H9 (cell line): Measurements from ENCODE around the gene FA2H. TPM values are rescaled to one million over a fixed set of nuclear protein-coding genes. Genes with fewer than 3 reads are reported as not detected.

Experiments used
- DNase-seq: peaks from one replicate; pipeline ENCODE4 v3.0.0-alpha.2; 2017
- H2AFZ ChIP-seq: one replicate; pipeline ENCODE4 v1.6.1; 2013; ENCODE audit warnings: mild to moderate bottlenecking, low read length, control low read depth, moderate library complexity
- H2AK5ac ChIP-seq: 2 replicates; pipeline ENCODE4 v1.6.1; 2013; ENCODE audit warnings: low read length, control low read depth, mixed read lengths; ENCODE audit not compliant: insufficient read length
- H2BK120ac ChIP-seq: one replicate; pipeline ENCODE4 v1.6.1; 2013; ENCODE audit warnings: low read depth, mild to moderate bottlenecking, low read length, control low read depth, inconsistent platforms; ENCODE audit not compliant: poor library complexity, severe bottlenecking
- H2BK12ac ChIP-seq: 2 replicates; pipeline ENCODE4 v1.6.1; 2013; ENCODE audit warnings: low read length, control low read depth, mixed read lengths, low read depth; ENCODE audit not compliant: insufficient read length
- H2BK15ac ChIP-seq: 2 replicates; pipeline ENCODE4 v1.6.1; 2013; ENCODE audit warnings: low read depth, low read length, control low read depth
- H2BK20ac ChIP-seq: one replicate; pipeline ENCODE4 v1.6.1; 2013; ENCODE audit warnings: low read depth, mild to moderate bottlenecking, low read length, control low read depth, inconsistent platforms; ENCODE audit not compliant: poor library complexity, severe bottlenecking
- H2BK5ac ChIP-seq: 2 replicates; pipeline ENCODE4 v1.6.1; 2013; ENCODE audit warnings: low read length, control low read depth, mixed read lengths; ENCODE audit not compliant: insufficient read length
- H3K14ac ChIP-seq: 2 replicates; pipeline ENCODE4 v1.6.1; 2013; ENCODE audit warnings: low read length, control low read depth; ENCODE audit not compliant: insufficient read depth
- H3K18ac ChIP-seq: 2 replicates; pipeline ENCODE4 v1.6.1; 2013; ENCODE audit warnings: low read depth, mild to moderate bottlenecking, mixed read lengths, low read length, control low read depth; ENCODE audit not compliant: insufficient read length
- H3K23ac ChIP-seq: 2 replicates; pipeline ENCODE4 v1.6.1; 2013; ENCODE audit warnings: low read length, control low read depth, mixed read lengths, low read depth; ENCODE audit not compliant: insufficient read length
- H3K23me2 ChIP-seq: 2 replicates; pipeline ENCODE4 v1.6.1; 2013; ENCODE audit warnings: low read depth, mild to moderate bottlenecking, mixed read lengths, low read length, control low read depth; ENCODE audit not compliant: insufficient read length, poor library complexity, severe bottlenecking
- H3K27ac ChIP-seq: 2 replicates; pipeline ENCODE4 v1.5.1; 2013; ENCODE audit warnings: low read length, control low read depth, mixed read lengths, low read depth; ENCODE audit not compliant: insufficient read length
- H3K27me3 ChIP-seq: 2 replicates; pipeline ENCODE4 v1.6.1; 2013; ENCODE audit warnings: low read length, control low read depth, inconsistent platforms; ENCODE audit not compliant: insufficient read depth
- H3K4ac ChIP-seq: 2 replicates; pipeline ENCODE4 v1.6.1; 2013; ENCODE audit warnings: low read depth, mild to moderate bottlenecking, control low read depth, inconsistent platforms, low read length, moderate library complexity
- H3K4me1 ChIP-seq: 2 replicates; pipeline ENCODE4 v1.6.1; 2013; ENCODE audit warnings: low read length, control low read depth, inconsistent platforms; ENCODE audit not compliant: insufficient read depth
- H3K4me2 ChIP-seq: 2 replicates; pipeline ENCODE4 v1.6.1; 2013; ENCODE audit warnings: low read length, control low read depth, mixed read lengths; ENCODE audit not compliant: insufficient read length, insufficient read depth
- H3K56ac ChIP-seq: 2 replicates; pipeline ENCODE4 v1.6.1; 2013; ENCODE audit warnings: low read depth, mild to moderate bottlenecking, mixed read lengths, low read length, control low read depth; ENCODE audit not compliant: insufficient read length
- H3K79me1 ChIP-seq: 2 replicates; pipeline ENCODE4 v1.6.1; 2013; ENCODE audit warnings: low read depth, mild to moderate bottlenecking, moderate library complexity, low read length, control low read depth, inconsistent platforms; ENCODE audit not compliant: insufficient read depth, poor library complexity, severe bottlenecking
- H3K79me2 ChIP-seq: 2 replicates; pipeline ENCODE4 v1.6.1; 2013; ENCODE audit warnings: low read length, control low read depth, inconsistent platforms; ENCODE audit not compliant: insufficient read depth
- H3K9ac ChIP-seq: 2 replicates; pipeline ENCODE4 v1.6.1; 2013; ENCODE audit warnings: low read length, control low read depth, mixed read lengths; ENCODE audit not compliant: insufficient read length; ENCODE audit errors: extremely low read depth
- H3K9me3 ChIP-seq: one replicate; pipeline ENCODE4 v1.6.1; 2013; ENCODE audit warnings: low read depth, low read length, inconsistent platforms; ENCODE audit not compliant: control insufficient read depth
- H3T11ph ChIP-seq: one replicate; pipeline ENCODE4 v1.6.1; 2013; ENCODE audit warnings: mild to moderate bottlenecking, low read length, control low read depth, inconsistent platforms
- H4K20me1 ChIP-seq: one replicate; pipeline ENCODE4 v1.6.1; 2013; ENCODE audit not compliant: control insufficient read depth, insufficient read length, insufficient read depth
- H4K5ac ChIP-seq: 2 replicates; pipeline ENCODE4 v1.6.1; 2013; ENCODE audit warnings: low read depth, mild to moderate bottlenecking, mixed read lengths, low read length, control low read depth; ENCODE audit not compliant: insufficient read length
- H4K8ac ChIP-seq: replicated peaks from 2 replicates; pipeline ENCODE4 v1.6.1; 2013; ENCODE audit warnings: low read length, control low read depth, mixed read lengths, low read depth; ENCODE audit not compliant: insufficient read length
- H4K91ac ChIP-seq: 2 replicates; pipeline ENCODE4 v1.6.1; 2013; ENCODE audit warnings: low read depth, mild to moderate bottlenecking, moderate library complexity, mixed read lengths, low read length, control low read depth; ENCODE audit not compliant: insufficient read length
- H3K27ac Mint-ChIP-seq, 3 experiments: 2 replicates in 2 of 3; 3 replicates in 1 of 3; pipeline ENCODE4 v1.8.0; 2020 to 2021; ENCODE audit warnings: mixed read lengths in 3 of 3, mild to moderate bottlenecking in 1 of 3, moderate library complexity in 1 of 3
- H3K27me3 Mint-ChIP-seq: 2 replicates; pipeline ENCODE4 v1.8.0; 2021; ENCODE audit warnings: low read depth, mild to moderate bottlenecking, moderate library complexity, mixed read lengths
- H3K36me3 Mint-ChIP-seq, 3 experiments: 2 replicates in 2 of 3; 3 replicates in 1 of 3; pipeline ENCODE4 v1.8.0; 2020 to 2021; ENCODE audit warnings: low read depth in 3 of 3, mixed read lengths in 3 of 3; ENCODE audit not compliant: insufficient read depth in 1 of 3
- H3K4me1 Mint-ChIP-seq, 2 experiments: 2 replicates each; pipeline ENCODE4 v1.8.0; 2020; ENCODE audit warnings: mixed read lengths in 2 of 2
- H3K4me3 Mint-ChIP-seq, 2 experiments: 2 replicates in 1 of 2; 3 replicates in 1 of 2; pipeline ENCODE4 v1.8.0; 2020 to 2021; ENCODE audit warnings: mild to moderate bottlenecking in 2 of 2, mixed read lengths in 2 of 2, moderate library complexity in 1 of 2
- H3K9me3 Mint-ChIP-seq, 2 experiments: 2 replicates in 1 of 2; 3 replicates in 1 of 2; pipeline ENCODE4 v1.8.0; 2020; ENCODE audit warnings: mild to moderate bottlenecking in 2 of 2, mixed read lengths in 2 of 2, moderate library complexity in 1 of 2
- CTCF ChIP-seq: fragments of 200-600 bp; sonication (generic); conservative IDR thresholded peaks from 3 replicates; pipeline ENCODE4 v1.8.0; 2021; ENCODE audit warnings: antibody characterized with exemption, mild to moderate bottlenecking
- WGBS: extraction: QIAGEN DNeasy Blood & Tissue Kit; methylation state at CpG from one replicate; pipeline ENCODE4 v1.1.7; 2013; ENCODE audit warnings: missing lambda C conversion rate, low lambda C conversion rate, mixed read lengths; ENCODE audit not compliant: insufficient read length; ENCODE audit errors: extremely low coverage; 5-methylcytosine and 5-hydroxymethylcytosine counted together
- total RNA-seq: library from RNA; stranded (reverse); gene quantifications from 2 replicates; pipeline ENCODE4 v1.2.1, GENCODE V29; 2021

FA2H gene
- total RNA-seq, 1 experiment from 2014 or later = 25.1 TPM

GRCh38 chr16:74735554-74735953 lies 39.1 kb downstream of the FA2H start:
- no peak overlapping the region for H4K91ac ChIP-seq
- no peak overlapping the region for H3K18ac ChIP-seq
- no peak overlapping the region for H3K9ac ChIP-seq
- no peaks in the 10 kb centered on the region for H3K27me3 ChIP-seq
- H3K14ac ChIP-seq = no peak overlapping the region
- H2BK5ac ChIP-seq = no peak overlapping the region
- H2BK15ac ChIP-seq = no peak overlapping the region
- no peak overlapping the region for H4K8ac ChIP-seq
- DNase-seq = no peak
- H3K4me2 ChIP-seq = no peak overlapping the region
- no peak overlapping the region for H2AFZ ChIP-seq
- Mint-ChIP-seq H3K27ac (peak overlapping the region in 1 of 3 experiments; percentile 48; a peak in 1 of 7 replicates), H3K4me3 (no peak overlapping the region), H3K27me3 (no peaks in the 10 kb centered on the region), H3K9me3 (no peaks in the 10 kb centered on the region; a peak in 1 of 5 replicates), H3K36me3 (peaks cover 0 to 2% (median 0%) of the 10 kb centered on the region in 3 experiments; a peak in 2 of 7 replicates), H3K4me1 (peaks cover 40 to 51% of the 10 kb centered on the region in 2 experiments)
- H3K27ac ChIP-seq = no peak overlapping the region
- H3K79me1 ChIP-seq = no peaks in the 10 kb centered on the region
- WGBS = no CpG with 5 or more reads among the region's 3 CpGs
- peaks cover 4% of the 10 kb centered on the region; the same call in 1 of the 2 replicates for H3K4me1 ChIP-seq
- H4K20me1 ChIP-seq = no peaks in the 10 kb centered on the region
- H3K23me2 ChIP-seq = no peaks in the 10 kb centered on the region
- H3K4ac ChIP-seq = no peak overlapping the region
- no peaks in the 10 kb centered on the region for H3K9me3 ChIP-seq
- TF ChIP-seq CTCF = no peak
- no peak overlapping the region for H2AK5ac ChIP-seq
- no peaks in the 10 kb centered on the region for H3K79me2 ChIP-seq
- H4K5ac ChIP-seq = no peak overlapping the region
- no peak overlapping the region for H3K23ac ChIP-seq
- H2BK120ac ChIP-seq = no peak overlapping the region
- no peak overlapping the region for H2BK12ac ChIP-seq
- no peak overlapping the region for H2BK20ac ChIP-seq
- H3T11ph ChIP-seq = no peak overlapping the region
- H3K56ac ChIP-seq = no peak overlapping the region
